HEK293T (cell line): Measurements from ENCODE around the gene TEKT3.

Experiments used
- ARNT ChIP-seq: fragments of 450-650 bp; IDR thresholded peaks from 2 replicates; pipeline ENCODE4 v1.6.1; 2017; ENCODE audit warnings: mild to moderate bottlenecking
- BHLHE40 ChIP-seq: fragments of 450-650 bp; IDR thresholded peaks from 2 replicates; pipeline ENCODE4 v1.6.1; 2016; ENCODE audit warnings: mild to moderate bottlenecking, moderate library complexity, borderline replicate concordance
- CTBP1 ChIP-seq: fragments of 450-650 bp; IDR thresholded peaks from 2 replicates; pipeline ENCODE4 v1.6.1; 2016; ENCODE audit warnings: borderline replicate concordance
- ELF4 ChIP-seq: fragments of 450-650 bp; IDR thresholded peaks from 2 replicates; pipeline ENCODE4 v1.6.1; 2017; ENCODE audit warnings: antibody characterized with exemption
- FOXA1 ChIP-seq: fragments of 450-650 bp; IDR thresholded peaks from 2 replicates; pipeline ENCODE4 v1.6.1; 2016; ENCODE audit warnings: mild to moderate bottlenecking
- FOXK2 ChIP-seq: fragments of 450-650 bp; IDR thresholded peaks from 2 replicates; pipeline ENCODE4 v1.6.1; 2016; ENCODE audit warnings: mild to moderate bottlenecking
- FOXM1 ChIP-seq: fragments of 450-650 bp; IDR thresholded peaks from 2 replicates; pipeline ENCODE4 v1.6.1; 2017; ENCODE audit warnings: mild to moderate bottlenecking, borderline replicate concordance
- L3MBTL2 ChIP-seq: fragments of 450-650 bp; conservative IDR thresholded peaks from 2 replicates; pipeline ENCODE4 v1.6.1; 2016; ENCODE audit warnings: mild to moderate bottlenecking
- LEF1 ChIP-seq: fragments of 450-650 bp; IDR thresholded peaks from 2 replicates; pipeline ENCODE4 v1.6.1; 2017; ENCODE audit warnings: mild to moderate bottlenecking, borderline replicate concordance
- NFRKB ChIP-seq: fragments of 450-650 bp; IDR thresholded peaks from 2 replicates; pipeline ENCODE4 v1.6.1; 2016; ENCODE audit warnings: mild to moderate bottlenecking, moderate library complexity
- SP1 ChIP-seq: fragments of 450-650 bp; IDR thresholded peaks from 2 replicates; pipeline ENCODE4 v1.6.1; 2017
- SUZ12 ChIP-seq: fragments of 450-650 bp; IDR thresholded peaks from 2 replicates; pipeline ENCODE4 v1.6.1; 2016; ENCODE audit warnings: mild to moderate bottlenecking
- TARDBP ChIP-seq: fragments of 450-650 bp; IDR thresholded peaks from 2 replicates; pipeline ENCODE4 v1.6.1; 2016

DNA sequence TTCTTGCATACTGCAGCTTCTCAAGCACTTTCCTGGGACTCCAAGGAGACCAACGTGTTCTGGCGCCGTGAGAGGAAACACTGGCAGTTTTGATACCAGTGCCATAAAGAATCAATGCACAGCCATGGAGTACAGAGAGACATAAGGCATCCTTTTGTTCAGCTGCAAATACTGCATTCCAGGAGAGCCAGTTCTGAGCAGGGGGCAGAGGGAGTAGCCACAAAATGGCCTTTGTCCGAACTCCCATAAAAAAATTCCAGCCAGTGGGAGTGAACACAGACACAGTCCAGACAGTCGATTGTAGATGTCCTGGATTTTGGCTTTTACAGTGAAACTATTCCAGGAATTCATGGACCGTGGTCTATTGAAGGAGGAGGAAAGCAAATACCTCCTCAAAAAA, 36.2 kb upstream of the TEKT3 start:
- no peak for TF ChIP-seq FOXK2
- no peak for TF ChIP-seq SUZ12
- TF ChIP-seq L3MBTL2: no peak
- TF ChIP-seq ARNT: no peak
- TF ChIP-seq NFRKB: no peak
- no peak for TF ChIP-seq FOXM1
- TF ChIP-seq BHLHE40: no peak
- no peak for TF ChIP-seq ELF4
- TF ChIP-seq LEF1: no peak
- no peak for TF ChIP-seq SP1
- no peak for TF ChIP-seq FOXA1
- TF ChIP-seq TARDBP: no peak
- TF ChIP-seq CTBP1: no peak
